ENCODE measurements around the gene FBXL22.
"Not testable (repeated sequence)": the region's sequence is repeated elsewhere in the genome, so short reads cannot be mapped to it uniquely, and the experiment has no call there.

Gene FBXL22

DNA sequence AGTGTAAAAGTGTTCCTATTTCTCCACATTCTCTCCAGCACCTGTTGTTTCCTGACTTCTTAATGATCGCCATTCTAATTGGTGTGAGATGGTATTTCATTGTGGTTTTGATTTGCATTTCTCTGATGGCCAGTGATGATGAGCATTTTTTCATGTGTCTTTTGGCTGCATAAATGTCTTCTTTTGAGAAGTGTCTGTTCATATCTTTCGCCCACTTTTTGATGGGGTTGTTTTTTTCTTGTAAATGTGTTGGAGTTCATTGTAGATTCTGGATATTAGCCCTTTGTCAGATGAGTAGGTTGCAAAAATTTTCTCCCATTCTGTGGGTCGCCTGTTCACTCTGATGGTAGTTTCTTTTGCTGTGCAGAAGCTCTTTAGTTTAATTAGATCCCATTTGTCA, 20.4 kb downstream of the FBXL22 start:
- not testable (repeated sequence) for DNase-seq

DNA sequence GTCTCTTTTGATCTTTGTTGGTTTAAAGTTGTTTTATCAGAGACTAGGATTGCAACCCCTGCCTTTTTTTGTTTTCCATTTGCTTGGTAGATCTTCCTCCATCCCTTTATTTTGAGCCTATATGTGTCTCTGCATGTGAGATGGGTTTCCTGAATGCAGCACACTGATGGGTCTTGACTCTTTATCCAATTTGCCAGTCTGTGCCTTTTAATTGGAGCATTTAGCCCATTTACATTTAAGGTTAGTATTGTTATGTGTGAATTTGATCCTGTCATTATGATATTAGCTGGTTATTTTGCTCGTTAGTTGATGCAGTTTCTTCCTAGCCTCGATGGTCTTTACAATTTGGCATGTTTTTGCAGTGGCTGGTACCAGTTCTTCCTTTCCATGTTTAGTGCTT, 23.6 kb downstream of the FBXL22 start:
- DNase-seq, result not testable (repeated sequence)

DNA sequence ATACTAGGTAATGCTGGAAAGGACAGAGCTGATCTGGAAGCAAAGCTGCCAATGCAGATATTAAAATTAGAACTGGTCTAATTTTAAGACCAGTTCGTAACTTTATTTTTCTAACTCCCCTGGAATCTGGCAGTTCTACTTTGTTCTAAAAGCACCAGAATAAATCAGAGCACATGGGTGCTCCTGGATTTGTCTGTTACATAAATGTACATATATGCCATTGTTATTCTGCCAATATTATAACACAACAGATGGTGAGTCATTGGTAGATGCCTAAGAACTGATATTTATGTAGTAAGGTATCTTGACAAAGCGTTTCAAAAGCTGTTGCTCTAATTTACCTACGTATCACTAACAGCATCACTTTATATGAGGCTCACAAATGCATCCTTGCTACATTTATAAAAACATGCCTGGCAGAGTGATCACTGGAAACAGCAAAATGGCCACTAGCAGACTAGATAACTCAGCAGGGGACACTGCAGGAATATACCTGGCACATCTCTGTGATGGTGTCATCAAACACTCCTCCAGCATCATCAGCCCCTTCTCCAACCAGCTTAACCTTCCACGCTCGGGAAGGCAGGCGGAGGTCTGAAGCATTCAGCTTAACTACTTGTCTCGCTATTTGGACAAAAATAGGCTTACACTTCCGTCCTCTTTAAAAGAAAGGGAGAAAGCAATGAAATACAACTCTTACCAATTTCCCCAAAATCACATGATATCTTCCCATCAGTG, 26.2 kb downstream of the FBXL22 start:
- no peak for DNase-seq

DNA sequence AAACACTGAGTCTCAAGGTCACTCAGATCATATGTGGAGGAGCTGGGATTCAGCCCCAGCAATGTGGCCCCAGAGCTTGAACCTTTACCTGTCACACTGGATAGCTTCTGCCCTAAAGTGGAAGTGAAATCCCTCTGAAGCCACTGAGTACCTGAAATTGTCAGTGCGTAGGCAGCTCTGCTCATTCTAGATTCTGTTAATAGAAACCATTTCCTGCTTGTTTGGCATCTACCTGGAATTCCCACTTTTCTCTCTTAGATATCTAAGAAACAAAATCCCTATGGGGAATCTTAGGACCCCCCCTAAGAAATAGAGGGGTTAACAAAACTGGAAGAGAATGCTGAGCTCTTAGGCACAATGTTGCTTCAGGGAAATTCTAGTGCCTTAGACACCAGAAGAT, 29.8 kb downstream of the FBXL22 start:
- DNase-seq, result no peak

DNA sequence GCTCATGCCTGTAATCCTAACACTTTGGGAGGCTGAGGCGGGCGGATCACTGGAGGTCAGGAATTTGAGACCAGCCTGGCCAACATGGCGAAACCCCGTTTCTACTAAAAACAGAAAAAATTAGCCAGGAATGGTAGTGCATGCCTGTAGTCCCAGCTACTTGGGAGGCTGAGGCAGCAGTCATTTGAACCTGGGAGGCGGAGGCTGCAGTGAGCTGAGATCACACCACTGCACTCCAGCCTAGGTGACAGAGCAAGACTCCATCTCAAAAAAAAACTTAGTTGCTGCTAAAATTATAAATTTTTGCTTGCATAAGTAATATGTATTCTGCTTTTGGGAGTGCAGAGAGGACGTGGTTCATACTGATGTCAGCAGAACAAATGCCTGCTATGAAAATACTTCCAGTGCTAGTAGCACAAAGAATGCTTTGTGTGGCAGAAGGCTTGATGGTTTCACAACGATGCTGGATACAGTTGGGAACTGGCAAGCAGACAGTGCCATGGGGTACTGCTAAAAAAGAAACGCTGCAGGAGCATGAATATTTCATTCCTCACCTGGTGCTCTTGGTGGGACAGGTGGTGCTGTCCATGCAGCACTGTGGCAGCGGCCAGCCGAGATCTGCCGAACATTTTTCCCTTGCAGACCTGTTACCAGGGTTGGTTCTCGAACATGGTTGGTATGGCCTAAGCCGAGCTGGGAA, 31.1 kb downstream of the FBXL22 start:
- no peak for DNase-seq

DNA sequence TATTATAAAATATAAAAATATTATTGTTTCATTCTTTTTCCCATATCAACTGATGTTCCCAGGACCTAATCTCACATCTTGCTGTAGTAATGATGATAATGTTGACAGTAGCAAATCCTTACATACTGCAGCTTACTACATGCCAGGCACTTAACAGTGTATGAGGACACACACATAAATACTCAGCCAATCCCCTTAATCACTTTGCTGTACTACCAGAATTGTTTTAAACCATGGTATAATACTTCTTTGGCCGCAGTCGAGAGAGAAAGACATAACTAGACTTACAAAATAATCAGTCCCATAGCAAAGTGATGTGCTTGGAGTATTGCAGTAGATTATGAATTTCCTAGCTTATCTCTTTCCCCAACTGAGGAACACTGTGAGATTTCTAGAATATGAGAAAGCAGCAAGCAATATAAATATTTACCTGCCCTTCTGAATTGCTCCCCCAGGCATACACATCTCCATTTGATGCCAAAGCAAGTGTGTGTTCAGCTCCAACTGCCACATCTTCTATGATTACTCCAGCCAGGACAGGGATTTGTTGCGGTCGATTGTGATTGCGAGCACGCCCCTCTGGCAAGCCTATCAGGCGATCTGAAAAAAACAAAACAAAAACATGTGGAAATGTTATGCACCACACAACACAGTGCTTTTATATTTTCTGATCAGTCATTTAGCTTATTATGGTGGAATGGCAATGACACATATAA, 33.0 kb downstream of the FBXL22 start:
- DNase-seq, result no peak

DNA sequence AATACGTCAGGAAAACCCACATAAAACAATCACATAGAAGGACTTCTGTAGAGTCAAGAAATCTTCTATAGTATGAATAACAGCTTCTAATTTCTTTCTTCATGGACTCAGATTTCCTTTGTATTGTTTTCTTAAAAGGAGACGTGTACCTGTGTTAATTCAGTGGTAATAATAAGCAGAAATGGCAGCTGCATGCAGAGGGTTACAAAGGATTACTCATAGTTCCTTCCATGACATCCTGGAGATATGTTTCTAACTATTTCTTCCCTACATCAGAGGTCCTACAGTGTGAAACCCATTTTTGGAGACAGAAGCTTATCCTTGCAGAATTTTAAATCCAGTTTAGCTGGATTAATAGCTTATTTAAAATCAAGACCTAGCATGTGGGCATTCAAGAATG, 36.1 kb downstream of the FBXL22 start:
- no peak for DNase-seq

DNA sequence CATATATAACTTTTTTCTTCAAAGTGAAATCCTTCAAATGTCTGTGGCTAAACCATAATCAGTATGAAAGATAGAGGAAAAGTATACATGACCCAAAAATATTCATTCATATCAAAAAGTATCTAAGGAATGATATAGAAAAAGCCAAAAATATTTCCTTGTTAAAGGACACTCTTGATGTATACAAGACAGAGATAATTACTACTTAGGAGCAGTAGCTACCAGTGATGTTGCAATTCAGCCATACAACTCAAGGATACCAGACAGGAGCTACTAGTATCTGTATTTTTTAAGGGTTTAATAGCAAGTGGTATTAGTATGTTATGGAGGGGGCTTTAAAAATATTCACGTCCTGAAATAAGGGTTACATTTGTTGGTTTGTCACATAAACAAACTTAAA, 37.0 kb downstream of the FBXL22 start:
- DNase-seq, result no peak

DNA sequence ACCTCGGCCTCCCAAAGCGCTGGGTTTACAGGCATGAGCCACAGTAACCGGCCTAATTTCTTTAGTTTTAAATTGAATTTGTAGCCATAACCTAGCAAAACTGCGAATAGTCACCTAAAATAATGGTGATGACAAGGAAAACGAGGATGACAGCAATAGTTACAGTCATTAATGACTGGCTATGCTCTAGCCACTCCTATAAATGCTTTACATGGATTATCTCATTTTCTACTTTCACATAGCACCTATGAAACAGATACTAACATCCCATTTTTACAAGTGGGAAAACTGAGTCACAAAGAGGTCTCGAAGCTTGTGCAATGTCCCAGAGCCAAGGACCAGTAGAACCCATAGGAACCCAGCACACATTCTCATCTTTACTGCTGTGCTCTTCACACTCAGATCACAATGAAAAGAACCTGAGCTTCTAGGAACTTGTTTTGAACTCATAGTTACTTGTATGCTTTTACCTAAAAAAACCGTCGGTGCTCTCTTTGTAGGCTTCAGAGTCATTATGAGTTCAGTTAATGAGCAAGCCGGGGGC, 39.4 kb downstream of the FBXL22 start:
- DNase-seq, result no peak

DNA sequence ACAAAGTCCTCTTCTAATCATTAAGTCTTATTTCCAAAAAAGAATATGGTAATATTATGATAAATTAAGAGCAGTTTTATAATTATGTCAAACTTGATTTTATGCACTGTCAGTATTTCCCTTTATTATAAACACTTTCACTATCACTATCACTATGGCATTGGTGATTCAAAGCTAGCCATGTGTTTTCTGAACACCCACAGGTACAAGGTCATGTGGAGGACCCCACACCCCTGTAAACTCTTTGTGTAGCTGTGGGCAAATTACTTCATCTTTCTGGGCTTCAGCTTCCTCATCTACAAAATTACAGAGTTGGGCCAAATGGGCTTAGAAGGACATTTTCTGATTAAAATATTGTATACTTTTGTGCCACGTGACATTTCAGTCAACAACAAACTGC, 41.7 kb downstream of the FBXL22 start:
- no peak for DNase-seq

DNA sequence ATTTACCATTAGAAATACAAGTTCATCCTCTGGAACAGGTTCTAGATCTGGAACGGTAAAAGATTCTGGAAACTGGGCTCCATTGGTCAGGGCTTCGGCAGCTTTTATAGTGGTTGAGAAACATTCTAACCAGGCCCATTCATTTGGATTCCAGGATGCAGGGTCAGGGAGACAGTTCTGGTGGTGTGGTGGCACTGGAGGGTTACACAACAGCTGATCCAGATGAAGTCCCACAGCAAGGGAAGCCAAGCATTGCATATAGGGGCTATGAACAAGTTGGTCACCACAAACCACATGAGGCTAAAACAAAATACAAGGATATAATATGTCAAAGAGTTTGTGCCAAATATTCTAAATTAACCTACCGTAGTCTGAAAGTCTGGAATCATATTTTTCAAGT, 43.0 kb downstream of the FBXL22 start:
- no peak for DNase-seq
